Effector CD4-positive, alpha-beta T cell (primary cell): ENCODE results near the gene FBXO44.

Source experiments
- DNase-seq: peaks from one replicate; pipeline ENCODE4 v3.0.0-alpha.2; 2020

The FBXO44 gene

DNA sequence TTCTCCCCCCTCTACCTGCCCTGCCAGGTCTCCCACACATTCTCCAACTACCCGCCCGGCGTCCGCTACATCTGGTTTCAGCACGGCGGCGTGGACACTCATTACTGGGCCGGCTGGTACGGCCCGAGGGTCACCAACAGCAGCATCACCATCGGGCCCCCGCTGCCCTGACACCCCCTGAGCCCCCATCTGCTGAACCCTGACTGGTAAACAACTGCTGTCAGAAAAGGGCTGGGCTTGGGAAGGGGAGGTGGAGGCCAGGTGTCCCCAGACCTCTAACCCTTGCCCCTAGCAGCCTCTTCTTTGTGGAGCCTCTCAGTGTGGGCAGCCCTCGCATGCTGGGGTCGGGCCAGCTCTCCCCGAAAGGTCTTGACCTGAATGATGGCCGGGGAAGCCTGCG lies 6.4 kb downstream of the FBXO44 start:
- no peak for DNase-seq

DNA sequence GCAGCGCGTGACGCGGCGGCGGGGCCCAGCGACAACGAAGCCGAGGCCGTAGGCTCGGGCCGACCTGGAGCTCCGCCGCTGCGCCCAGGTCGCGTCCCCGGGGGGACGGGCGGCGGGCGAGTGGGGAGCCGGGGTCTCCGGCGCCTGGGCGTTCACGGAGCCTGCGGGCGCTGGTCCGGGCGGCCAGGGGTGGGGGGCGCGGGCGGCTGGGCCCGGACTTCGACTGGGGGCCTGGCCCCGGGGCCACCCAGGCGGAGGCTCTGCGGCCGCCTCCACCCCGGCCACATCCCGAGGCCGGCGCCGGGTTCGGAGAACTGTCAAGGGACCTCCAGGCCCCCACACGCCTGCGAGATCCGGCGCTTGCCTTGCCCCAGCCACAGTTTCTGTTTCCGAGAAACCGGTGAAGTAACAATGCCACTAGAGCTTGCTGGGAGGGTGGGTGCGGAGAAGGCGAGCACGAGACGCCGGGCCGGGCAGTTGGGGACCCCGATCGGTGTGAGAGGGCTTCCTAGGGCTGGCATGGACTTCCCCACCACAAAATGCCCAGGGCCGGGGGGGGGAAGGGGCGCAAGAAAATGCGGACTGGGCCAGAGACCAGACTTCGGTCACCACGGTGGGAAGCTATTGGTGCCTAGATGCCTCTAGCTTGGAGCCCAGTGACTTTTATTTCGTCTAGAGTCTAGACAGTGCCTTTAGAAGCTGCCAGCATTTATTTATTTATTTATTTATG lies 9.8 kb downstream of the FBXO44 start:
- DNase-seq: peak; percentile 28

DNA sequence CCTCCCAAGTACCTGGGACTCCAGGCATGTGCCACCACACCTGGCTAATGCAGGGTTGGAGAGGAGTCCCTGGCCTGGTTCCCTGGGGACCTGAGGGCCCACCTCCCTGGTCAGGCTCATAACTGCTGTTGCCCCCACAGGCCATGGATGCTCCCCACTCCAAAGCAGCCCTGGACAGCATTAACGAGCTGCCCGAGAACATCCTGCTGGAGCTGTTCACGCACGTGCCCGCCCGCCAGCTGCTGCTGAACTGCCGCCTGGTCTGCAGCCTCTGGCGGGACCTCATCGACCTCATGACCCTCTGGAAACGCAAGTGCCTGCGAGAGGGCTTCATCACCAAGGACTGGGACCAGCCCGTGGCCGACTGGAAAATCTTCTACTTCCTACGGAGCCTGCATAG lies 13.8 kb downstream of the FBXO44 start:
- no peak for DNase-seq

DNA sequence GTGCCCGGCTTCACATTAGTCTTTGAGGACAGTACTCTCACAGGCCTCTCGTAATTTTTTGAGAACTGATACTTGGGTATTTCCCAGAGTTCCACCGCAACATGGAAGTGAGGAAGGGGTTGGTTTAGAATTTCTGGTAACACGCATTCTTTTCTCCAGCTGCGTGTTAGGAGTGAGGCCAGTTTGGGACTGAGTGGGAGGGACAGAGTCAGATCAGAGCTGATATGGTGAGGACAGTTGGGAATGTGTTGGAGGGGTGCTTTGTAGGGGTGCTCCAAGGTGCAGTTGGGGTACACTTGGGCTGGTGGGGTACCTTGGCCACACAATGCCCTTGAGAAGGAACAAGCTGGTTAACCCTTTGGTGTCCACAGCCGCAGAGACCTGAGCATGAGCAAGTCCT lies 16.1 kb downstream of the FBXO44 start:
- no peak for DNase-seq

DNA sequence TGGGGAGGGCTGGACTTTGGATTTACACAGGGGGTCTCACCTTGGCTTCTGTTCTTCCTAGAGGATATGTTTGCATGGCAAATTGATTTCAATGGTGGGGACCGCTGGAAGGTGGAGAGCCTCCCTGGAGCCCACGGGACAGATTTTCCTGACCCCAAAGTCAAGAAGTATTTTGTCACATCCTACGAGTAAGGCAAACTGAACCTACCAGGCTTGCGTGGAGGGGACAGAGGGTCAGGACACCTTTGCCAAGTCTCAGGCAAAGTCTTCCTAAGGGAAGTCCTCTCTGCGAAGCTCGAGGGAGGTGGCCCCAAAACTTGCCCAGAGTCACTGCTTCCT lies 16.5 kb downstream of the FBXO44 start:
- no peak for DNase-seq

DNA sequence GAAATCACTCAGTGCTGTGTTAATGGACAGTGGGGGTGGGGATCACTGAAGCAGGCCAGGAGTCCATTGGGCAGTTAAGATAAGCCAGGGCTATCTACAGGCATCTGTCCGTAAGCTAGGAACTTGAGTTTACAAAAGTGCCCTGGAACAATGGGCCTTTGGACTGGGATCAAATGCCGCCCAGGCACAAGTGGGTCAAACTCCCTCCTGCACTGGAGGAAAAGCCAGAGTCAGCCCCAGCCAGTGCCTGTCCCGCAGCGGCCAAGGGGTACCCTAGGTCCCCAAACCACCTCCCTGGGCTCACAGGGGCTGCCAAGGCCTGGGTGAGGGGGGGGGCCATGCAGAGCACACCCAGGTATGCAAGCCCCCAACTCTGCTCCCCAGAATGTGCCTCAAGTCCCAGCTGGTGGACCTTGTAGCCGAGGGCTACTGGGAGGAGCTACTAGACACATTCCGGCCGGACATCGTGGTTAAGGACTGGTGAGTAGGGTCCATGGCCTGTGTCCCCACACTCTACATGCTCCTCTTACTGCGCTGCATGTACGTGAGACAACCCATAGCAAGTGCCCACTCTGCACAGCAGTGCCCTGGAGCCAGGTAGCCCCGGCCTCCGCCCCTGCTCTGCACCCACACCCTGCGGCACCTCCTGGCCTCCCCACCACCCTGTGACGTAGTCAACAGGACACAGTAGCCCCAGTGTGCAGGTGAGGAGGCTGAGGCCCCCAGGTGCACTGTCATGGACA lies 17.0 kb downstream of the FBXO44 start:
- no peak for DNase-seq

DNA sequence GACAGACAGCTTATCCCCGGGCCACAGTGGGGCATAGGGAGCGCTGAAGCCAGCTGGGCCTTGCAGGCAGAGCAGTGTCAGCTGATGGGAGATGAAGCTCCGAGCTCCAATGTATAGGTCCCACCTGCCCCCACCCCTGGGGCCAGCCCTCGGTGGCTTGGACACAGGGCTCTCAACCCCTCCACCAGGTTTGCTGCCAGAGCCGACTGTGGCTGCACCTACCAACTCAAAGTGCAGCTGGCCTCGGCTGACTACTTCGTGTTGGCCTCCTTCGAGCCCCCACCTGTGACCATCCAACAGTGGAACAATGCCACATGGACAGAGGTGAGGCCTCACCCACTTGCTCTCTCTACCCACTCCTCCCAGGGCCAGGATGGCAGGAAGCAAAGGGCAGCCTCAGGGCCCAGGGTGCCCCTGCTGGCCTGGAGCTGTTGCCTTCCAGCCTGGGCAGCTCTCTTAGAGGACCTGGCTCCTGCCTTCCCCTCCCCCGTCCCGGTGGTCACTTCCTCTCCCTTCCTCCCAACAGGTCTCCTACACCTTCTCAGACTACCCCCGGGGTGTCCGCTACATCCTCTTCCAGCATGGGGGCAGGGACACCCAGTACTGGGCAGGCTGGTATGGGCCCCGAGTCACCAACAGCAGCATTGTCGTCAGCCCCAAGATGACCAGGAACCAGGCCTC lies 18.6 kb downstream of the FBXO44 start:
- DNase-seq: no peak

DNA sequence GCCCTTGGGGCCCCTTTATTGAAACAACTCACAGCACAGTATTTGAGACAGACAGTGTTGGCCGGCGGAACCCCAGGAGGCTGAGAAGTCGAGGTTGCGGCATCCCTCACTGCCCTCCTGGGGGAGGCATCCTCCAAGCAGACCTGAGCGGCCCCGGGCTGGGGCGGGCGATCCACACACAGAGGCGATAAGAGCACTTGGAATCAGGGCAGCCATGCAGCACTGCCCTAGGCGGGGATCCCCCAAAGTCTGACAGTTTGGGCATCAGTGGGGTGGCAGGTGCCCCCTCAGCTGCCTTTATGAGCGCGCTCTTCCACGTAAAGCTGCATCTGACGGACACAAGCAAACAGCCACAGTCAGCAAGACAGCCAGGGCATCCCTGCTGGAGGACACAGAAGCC lies 19.8 kb downstream of the FBXO44 start:
- DNase-seq: no peak

DNA sequence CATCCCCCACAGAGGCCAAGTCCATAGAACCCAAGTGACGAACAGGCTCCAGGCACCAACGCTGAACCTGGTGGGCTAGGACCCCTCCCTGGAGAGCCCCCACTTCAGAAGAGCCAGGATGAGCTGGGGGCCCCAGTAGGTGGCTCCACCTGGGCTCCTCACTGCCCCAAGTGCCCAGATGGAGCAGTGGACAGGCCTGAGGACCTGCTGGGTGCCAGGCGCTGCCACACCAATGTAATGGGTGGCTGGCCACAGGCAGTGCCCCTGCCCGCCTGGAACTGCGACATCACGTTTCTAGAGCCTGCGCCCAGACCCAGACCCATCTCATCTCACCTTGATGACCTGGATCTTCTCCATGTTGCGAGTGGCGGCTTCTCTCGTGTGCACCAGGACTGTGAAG lies 20.6 kb downstream of the FBXO44 start:
- no peak for DNase-seq

DNA sequence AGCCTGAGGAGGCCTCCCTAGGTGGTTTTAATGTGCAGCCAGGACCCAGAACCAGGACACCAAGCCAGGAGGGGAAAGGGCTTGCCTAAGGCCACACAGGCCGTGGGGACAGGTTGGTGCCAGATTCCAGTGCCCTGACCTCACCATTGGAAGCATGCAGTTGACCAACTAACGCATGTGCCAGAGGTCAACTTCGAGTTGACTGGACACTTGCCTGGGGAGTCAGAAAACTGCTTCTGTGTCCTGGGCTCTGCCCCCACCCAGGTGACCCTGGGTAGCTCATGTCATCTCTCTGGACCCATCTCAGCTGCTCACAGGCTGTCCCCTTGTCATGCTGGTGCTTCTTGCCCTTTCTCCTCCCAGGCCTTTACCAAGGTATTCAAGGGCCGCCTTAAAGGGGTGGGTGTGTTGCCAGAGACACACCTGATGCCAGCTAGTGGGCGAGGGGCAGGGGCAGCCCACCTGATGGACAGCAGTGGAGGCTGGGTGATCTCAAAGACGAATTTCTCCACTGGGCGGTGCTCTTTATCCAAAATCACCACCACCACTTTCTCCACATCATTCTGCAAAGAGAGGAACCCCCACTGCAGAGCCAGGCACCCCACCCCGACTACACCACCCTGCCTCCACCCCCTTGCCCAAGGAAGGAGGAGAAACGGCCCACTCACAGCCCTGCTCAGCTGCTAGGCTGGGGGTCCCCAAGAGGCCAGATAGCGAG lies 21.9 kb downstream of the FBXO44 start:
- no peak for DNase-seq

DNA sequence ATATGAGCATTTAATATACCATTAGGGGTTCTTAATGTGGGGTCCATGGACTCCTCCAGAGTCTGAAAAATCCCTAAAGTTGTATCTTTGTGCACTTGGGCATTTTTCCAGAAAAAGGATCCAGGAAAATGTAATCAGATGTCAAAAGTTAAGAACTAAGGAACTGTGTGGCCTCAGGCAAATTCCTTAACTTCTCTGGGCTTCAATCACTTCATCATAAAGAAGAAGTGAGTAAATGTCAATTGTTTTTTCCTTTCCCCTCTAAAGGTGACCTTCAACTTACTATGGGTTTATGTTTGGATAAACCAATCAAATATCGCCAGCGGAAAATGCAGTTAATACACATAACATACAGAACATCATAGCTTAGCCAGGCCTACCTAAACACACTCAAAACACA lies 23.8 kb downstream of the FBXO44 start:
- DNase-seq: no peak

DNA sequence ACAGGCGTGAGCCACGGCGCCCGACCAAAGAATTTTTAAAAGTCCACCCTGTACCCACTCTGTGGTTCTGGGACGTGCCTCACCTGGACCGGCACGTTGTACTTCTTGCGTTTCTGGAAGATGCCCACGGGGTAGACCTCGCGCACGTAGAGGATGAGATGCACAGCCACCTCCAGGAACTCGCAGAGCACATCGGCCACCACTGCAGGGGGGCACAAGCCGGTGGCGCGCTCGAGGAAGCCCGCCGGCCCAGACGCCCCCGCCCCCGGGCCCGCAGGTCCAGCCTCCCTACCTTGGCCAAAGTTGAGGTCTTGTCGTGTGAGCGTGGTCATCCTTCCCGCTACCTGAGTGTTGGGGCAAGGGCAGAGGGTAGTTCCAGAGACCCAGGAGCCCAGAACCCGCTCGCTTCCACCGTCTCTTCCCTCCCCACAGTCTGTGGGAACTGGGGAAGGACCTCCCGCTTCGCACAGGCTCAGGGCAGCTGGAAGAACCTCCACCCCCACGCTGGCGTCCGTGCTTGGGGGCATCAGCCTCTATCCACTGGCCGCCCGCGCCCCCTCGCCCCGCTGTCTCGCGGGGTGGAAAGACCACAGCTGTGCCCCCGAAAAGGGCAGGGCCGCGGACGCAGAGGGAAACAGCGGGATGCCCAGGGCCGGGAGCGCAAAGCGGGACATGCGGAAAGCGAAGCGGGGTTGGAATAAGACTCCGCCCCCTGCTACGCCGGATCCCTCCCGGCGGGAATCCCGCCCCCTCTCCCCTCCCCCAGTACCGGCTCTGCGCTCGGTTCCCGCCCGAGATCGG lies 25.8 kb downstream of the FBXO44 start:
- no peak for DNase-seq

DNA sequence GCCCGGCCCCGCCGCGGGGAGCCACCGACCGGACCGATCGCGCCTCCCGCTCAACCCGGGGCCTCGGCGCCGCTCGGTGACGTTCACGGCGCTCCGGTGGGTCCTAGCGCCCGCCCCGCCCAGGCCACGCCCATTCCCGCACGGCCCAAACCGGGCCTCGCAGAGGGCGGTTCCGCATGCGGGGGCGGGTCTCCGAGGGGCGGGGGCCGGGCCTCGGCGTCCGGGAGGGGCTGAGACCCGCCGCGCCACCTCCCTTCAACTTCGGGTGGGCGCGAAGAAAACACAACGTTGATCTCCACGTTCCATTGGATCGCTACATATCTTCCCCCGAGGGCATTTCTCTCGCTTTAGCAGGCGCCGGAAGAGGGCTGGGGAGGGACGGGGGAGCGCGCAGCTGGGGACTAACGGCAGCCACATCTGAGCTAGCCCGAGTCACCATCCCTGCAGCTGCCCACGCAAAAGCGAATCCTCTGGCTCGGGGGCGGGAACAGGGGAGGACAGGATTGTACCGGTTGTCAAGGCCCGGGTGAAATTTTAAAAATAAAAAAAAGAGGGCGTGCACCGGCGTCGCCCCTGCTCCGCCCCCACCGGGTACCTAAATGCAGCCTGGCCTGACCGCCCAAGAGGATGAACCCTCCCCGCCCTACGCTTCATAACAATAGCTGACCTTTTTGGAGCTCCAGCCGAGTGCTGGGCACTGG lies 26.5 kb downstream of the FBXO44 start, which contains the start of gene MAD2L2:
MAD2L2 (minus strand) TSS at position 78 of the 701 bp plus-strand sequence. CDS start 547 bp downstream, outside the sequence.
- peak; percentile 88 for DNase-seq

DNA sequence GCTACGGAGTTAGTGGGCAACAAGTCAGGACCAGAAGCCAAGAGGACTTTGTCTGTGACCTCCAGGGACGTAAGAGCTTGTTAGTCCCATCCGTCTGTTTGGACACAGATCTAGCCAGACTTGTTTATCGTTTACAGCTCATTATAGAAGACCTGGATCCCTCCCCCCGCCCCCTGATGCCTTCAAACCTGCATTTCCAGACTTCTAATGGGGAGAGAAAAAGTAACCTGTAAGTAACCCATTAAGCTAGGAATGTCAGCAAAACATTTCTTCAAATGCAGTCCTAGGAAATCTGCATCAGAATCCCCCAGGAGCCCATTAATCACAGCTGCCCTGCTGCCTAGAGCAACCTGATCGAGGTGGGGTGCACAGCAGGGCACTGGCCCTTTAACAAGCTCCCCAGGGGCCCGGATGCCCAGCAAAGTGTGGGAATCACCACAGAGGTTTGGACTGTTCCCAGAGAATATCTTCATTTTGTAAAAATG lies 27.7 kb downstream of the FBXO44 start:
- no peak for DNase-seq

DNA sequence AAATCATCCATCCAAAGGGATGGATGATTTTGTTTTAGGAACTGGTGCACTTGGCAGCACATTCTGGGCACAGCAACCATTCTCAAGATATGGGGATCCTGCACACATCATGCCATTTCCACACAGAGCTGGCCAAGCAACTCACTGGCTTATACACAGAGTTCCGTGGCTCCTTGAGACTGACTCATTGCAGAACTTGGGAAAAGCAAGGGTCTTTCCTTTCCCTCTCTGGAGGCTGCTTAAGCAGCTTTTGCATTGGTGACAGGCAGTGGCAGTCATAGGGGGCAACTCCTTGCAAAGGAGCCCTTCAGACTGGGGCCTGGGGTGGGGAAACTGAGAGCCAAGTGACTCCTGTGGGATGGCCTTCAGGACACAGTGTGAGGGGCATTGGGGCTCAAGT lies 28.1 kb downstream of the FBXO44 start:
- no peak for DNase-seq

DNA sequence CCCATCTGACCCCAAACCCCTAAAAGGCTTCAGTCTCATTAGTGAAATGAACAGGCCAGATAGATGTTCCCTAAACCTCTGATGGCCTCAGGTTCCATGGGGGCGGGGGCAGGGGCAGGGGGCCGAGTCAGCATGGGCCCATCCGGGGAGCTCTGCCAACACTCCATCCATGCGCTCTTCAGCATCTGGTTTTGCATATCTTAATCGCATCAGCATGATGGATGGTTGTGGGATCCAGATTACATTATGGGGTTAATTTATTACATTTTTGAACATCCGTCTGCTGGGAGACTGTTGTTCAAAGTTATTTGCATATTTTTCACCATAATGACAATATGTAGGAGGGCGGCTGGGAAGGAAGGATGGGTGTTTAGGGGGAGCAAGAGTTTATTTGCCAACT lies 29.4 kb downstream of the FBXO44 start:
- no peak for DNase-seq

DNA sequence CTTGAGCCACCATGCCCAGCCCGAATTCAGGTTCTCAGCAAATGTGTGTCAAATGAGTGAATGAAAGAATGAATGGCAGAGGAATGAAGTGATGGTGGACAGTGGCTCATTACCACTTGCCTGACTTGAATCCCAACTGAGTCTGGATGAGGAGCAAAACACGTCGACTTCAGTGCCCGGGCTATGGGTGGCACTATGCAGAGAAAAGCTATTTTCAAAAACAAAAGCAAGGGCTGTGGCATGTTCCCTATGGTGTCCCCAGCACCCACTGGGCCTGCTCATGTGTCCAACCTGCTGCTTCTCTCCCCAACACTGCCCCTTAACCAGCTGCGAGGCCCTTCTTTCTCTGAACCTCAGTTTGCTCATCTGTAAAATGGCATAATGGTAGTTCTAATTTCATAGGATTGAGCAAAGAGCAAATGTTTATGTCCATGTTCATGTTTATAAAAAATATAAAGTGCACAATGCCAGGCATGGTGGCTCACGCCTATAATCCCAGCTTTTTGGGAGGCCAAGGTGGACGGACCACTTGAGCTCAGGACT lies 30.6 kb downstream of the FBXO44 start:
- no peak for DNase-seq

DNA sequence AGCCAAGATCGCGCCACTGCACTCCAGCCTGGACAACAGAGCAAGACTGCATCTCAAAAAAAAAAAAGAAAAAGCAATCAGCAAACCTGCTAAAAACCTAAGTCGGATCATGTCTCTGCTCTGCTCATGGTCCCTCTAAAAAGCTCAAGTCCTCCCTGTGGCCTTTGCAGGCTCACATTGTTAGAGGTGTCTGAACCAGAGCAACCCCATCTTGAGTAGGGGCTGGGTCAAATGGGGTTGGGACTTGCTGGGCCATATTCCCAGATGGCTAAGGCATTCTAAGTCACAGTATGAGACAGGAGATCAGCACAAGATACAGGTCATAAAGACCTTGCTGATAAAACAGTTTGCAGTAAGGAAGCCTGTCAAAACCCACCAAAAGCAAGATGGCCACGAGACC lies 33.8 kb downstream of the FBXO44 start:
- DNase-seq: no peak

DNA sequence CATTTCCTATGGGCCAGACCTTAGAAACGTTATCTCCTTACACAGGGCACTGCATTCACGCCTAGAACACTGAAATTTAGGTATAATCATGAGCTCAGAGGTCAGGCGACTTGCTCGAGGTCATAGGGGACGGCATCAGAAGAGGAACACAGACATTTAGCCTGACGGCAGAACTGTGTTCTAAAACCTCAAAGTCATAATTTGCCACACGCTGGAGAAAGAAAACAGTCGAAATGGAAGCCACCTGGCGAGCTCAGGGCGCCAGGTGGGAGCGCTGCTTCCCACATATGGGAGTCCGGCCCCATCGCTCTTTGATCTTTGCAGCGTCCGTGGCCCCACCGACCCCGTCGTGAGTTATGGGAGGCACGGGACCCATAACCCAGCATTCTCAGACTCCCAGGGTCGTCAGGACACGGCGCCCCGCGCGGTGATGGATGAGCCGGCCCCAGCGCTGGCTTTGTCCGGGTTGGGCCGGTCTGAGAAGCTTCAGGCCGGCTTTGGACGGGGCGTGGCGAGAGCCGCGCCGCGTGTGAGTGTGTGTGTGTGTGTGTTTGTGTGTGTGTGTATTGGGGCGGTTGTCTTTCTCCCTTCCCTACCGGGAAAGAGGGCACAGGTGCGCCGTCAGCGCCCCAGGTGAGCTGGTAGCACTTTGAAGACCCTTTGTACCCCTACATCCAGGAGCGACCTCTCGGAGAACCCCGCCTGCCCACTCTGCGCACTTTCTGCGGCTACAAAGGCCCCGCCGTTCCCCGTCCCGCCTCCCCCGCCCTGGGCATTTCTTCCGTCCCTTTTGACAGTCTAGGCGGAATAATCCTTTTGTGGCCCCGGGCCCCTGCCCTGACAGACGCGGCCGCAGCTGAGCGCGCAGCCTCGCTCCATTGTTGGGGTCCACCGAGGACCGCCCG lies 36.0 kb downstream of the FBXO44 start:
- DNase-seq: no peak

DNA sequence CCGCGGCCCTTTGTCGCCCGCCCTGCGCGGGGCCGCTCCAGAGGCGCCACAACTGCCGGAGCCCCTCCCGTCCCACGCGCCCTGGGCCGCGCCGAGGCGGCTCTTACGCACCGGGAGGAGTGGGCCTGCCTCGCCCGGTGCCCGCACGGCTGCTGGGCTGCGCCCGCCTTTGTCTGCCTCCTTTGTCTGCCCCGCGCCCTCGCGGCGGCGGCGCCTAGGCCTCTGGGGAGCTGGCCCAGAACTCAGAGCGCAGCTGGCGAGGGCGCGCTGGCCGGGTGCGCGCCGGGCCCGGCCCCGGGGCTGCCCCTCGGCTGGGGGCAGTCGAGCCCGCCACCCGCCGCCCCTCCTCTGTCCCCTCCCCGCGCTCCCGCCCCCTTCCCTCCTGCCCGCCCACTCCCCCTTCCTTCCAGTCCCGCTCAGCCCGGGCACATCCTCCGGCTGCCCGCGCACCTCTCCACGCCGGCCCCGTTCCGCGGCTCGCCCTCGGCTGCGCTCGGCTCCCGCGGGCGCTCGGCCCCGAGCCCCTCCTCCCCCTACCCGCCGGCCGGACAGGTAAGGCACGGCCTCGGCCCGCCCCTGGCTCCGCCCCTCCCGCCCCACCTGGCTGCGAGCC lies 36.7 kb downstream of the FBXO44 start, which contains the start of gene DRAXIN:
DRAXIN (plus strand) TSS at position 409 of the 613 bp plus-strand sequence. CDS start 14,549 bp downstream, outside the sequence.
- DNase-seq: no peak
